ENCODE data around the gene MSANTD2.
A peak's percentile ranks its signal among the peaks of the same experiment; 100 is the strongest.

The MSANTD2 gene

GRCh38 chr11:124752471-124753102 is 47.6 kb downstream of the MSANTD2 start:
- DNase-seq (ENCODE audit: low read depth), result no peak

- no peak for DNase-seq (ENCODE audit: low read depth)
These were observed 48.3 kb downstream of the MSANTD2 start, which contains the start of gene VSIG2 for GRCh38 chr11:124751741-124752470. Gene VSIG2, minus strand, starts transcription at chr11:124752255. Its CDS starts 118 bp downstream, at chr11:124752137.

GRCh38 chr11:124751391-124751740 is 48.8 kb downstream of the MSANTD2 start:
- no peak for DNase-seq (ENCODE audit: low read depth)

- no peak for DNase-seq (ENCODE audit: low read depth)
These were observed 50.3 kb downstream of the MSANTD2 start for GRCh38 chr11:124749912-124750311.

GRCh38 chr11:124748481-124749343 is 51.5 kb downstream of the MSANTD2 start:
- no peak for DNase-seq (ENCODE audit: low read depth)

GRCh38 chr11:124748100-124748418 is 52.1 kb downstream of the MSANTD2 start:
- DNase-seq (ENCODE audit: low read depth), result no peak

- no peak for DNase-seq (ENCODE audit: low read depth)
These were observed 52.7 kb downstream of the MSANTD2 start for GRCh38 chr11:124747406-124748099.

GRCh38 chr11:124746621-124747243 is 53.5 kb downstream of the MSANTD2 start:
- DNase-seq (ENCODE audit: low read depth), result peak; percentile 27

GRCh38 chr11:124745835-124746620 is 54.2 kb downstream of the MSANTD2 start:
- DNase-seq (ENCODE audit: low read depth), result no peak

GRCh38 chr11:124745270-124745834 is 54.9 kb downstream of the MSANTD2 start:
- DNase-seq (ENCODE audit: low read depth), result no peak

GRCh38 chr11:124743050-124743449 is 57.2 kb downstream of the MSANTD2 start:
- DNase-seq (ENCODE audit: low read depth), result no peak

- DNase-seq (ENCODE audit: low read depth), result no peak
These were observed 57.7 kb downstream of the MSANTD2 start for GRCh38 chr11:124742555-124742954.

- DNase-seq (ENCODE audit: low read depth), result no peak
These were observed 59.8 kb downstream of the MSANTD2 start for GRCh38 chr11:124740277-124740882.

GRCh38 chr11:124739479-124740276 is 60.5 kb downstream of the MSANTD2 start, which contains the start of gene NRGN:
Gene NRGN, plus strand, starts transcription at chr11:124739942. Its CDS starts 143 bp downstream, at chr11:124740085.
- DNase-seq (ENCODE audit: low read depth), result no peak

- no peak for DNase-seq (ENCODE audit: low read depth)
These were observed 61.3 kb downstream of the MSANTD2 start for GRCh38 chr11:124738713-124739478.

- DNase-seq (ENCODE audit: low read depth), result no peak
These were observed 62.4 kb downstream of the MSANTD2 start for GRCh38 chr11:124737638-124738305.

- no peak for DNase-seq (ENCODE audit: low read depth)
These were observed 63.5 kb downstream of the MSANTD2 start for GRCh38 chr11:124736736-124737135.

GRCh38 chr11:124732230-124732629 is 68.0 kb downstream of the MSANTD2 start:
- DNase-seq (ENCODE audit: low read depth), result no peak

All from non-pigmented ciliary epithelial cell (primary cell).